OCI-LY3 (cell line): ENCODE measurements around the gene ROR2.
A peak's percentile ranks its signal among the peaks of the same experiment; 100 is the strongest.

ENCODE experiments used
- H2AFZ ChIP-seq: fragments of 200-600, 300-600 bp; shearing (Covaris generic); 2 replicates; pipeline ENCODE4 v1.6.0; 2014; ENCODE audit warnings: antibody characterized with exemption, low read depth, low read length
- H3K27ac ChIP-seq: fragments of 200-600, 300-600 bp; sonication (generic); 2 replicates; pipeline ENCODE4 v1.5.1; 2014; ENCODE audit warnings: mild to moderate bottlenecking, low read length, moderate library complexity, mixed read lengths
- H3K27me3 ChIP-seq: fragments of 200-600, 300-600 bp; sonication (generic); 2 replicates; pipeline ENCODE4 v1.6.1; 2014; ENCODE audit warnings: low read depth, low read length, mixed read lengths
- H3K36me3 ChIP-seq: fragments of 200-600, 300-600 bp; sonication (generic); replicated peaks from 2 replicates; pipeline ENCODE3; 2014; ENCODE audit warnings: low read depth, low read length, mixed read lengths
- H3K4me1 ChIP-seq: fragments of 300-600, 200-600 bp; sonication (generic); 2 replicates; pipeline ENCODE4 v1.6.1; 2014; ENCODE audit warnings: low read length, mixed read lengths
- H3K4me2 ChIP-seq: fragments of 200-600, 300-600 bp; sonication (generic); 2 replicates; pipeline ENCODE4 v1.6.1; 2014; ENCODE audit warnings: low read length, mixed read lengths
- H3K4me3 ChIP-seq: fragments of 300-600, 200-600 bp; sonication (generic); 2 replicates; pipeline ENCODE4 v1.5.1; 2014; ENCODE audit warnings: antibody characterized with exemption, mild to moderate bottlenecking, low read length, moderate library complexity
- H3K79me2 ChIP-seq: fragments of 300-600, 200-600 bp; shearing (Covaris generic); 2 replicates; pipeline ENCODE4 v1.6.1; 2014; ENCODE audit warnings: mild to moderate bottlenecking, low read length, mixed read lengths
- H3K9ac ChIP-seq: fragments of 300-600, 200-600 bp; shearing (Covaris generic); 2 replicates; pipeline ENCODE4 v1.6.0; 2014; ENCODE audit warnings: mild to moderate bottlenecking, low read length, moderate library complexity
- H3K9me3 ChIP-seq: fragments of 200-600, 300-600 bp; shearing (Covaris generic); 2 replicates; pipeline ENCODE4 v1.6.1; 2014; ENCODE audit warnings: low read length, mixed read lengths; ENCODE audit not compliant: insufficient read depth
- H4K20me1 ChIP-seq: fragments of 200-600, 300-600 bp; sonication (generic); 2 replicates; pipeline ENCODE4 v1.6.1; 2016; ENCODE audit warnings: low read length, mixed read lengths; ENCODE audit not compliant: insufficient read depth
- EZH2phosphoT487 ChIP-seq: fragments of 200-600 bp; shearing (Covaris generic); IDR thresholded peaks from 2 replicates; pipeline ENCODE4 v1.6.1; 2018; ENCODE audit warnings: antibody characterized with exemption, mixed run types, low read depth
- TF ChIP-seq, protein P1 (sequence below): fragments of 200-600, 300-600 bp; sonication (generic); IDR thresholded peaks from 2 replicates; pipeline ENCODE4 v1.5.1; 2014; ENCODE audit warnings: antibody characterized with exemption, low read length, low read depth

ROR2 gene

DNA sequence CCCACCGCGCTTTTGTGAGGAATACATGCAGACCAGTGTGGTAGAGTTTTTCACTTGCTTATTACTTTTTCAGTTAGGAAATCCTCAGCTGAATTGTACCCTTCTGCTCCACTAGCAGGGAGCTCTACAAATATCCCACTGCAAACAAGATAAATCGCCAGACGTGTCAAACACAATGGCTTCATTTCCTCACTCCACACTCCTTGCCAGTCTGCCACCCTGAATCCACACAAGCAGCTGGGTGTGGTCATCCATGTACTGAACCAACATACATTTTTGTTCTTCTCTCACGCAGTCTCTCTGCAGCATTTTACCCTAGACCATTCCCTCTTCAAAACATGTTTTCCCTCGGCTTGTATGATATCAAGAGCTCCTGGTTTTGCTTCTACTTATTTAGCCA lies 3.7 kb upstream of the ROR2 start:
- Histone ChIP-seq H3K27me3 (no peaks in the 10 kb centered on the region), H3K36me3 (no peaks in the 10 kb centered on the region), H3K27ac (no peak overlapping the region), H3K9me3 (no peaks in the 10 kb centered on the region), H3K79me2 (no peaks in the 10 kb centered on the region), H4K20me1 (no peaks in the 10 kb centered on the region), H3K4me1 (no peaks in the 10 kb centered on the region), H3K4me2 (no peak overlapping the region), H3K4me3 (no peak overlapping the region), H2AFZ (0 out of 2 replicates have a peak overlapping the region, but pooled peaks have one; percentile 70), H3K9ac (no peak overlapping the region)
- TF ChIP-seq EZH2phosphoT487, result no peak
- TF ChIP-seq, protein P1, sequence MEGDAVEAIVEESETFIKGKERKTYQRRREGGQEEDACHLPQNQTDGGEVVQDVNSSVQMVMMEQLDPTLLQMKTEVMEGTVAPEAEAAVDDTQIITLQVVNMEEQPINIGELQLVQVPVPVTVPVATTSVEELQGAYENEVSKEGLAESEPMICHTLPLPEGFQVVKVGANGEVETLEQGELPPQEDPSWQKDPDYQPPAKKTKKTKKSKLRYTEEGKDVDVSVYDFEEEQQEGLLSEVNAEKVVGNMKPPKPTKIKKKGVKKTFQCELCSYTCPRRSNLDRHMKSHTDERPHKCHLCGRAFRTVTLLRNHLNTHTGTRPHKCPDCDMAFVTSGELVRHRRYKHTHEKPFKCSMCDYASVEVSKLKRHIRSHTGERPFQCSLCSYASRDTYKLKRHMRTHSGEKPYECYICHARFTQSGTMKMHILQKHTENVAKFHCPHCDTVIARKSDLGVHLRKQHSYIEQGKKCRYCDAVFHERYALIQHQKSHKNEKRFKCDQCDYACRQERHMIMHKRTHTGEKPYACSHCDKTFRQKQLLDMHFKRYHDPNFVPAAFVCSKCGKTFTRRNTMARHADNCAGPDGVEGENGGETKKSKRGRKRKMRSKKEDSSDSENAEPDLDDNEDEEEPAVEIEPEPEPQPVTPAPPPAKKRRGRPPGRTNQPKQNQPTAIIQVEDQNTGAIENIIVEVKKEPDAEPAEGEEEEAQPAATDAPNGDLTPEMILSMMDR, result no peak

DNA sequence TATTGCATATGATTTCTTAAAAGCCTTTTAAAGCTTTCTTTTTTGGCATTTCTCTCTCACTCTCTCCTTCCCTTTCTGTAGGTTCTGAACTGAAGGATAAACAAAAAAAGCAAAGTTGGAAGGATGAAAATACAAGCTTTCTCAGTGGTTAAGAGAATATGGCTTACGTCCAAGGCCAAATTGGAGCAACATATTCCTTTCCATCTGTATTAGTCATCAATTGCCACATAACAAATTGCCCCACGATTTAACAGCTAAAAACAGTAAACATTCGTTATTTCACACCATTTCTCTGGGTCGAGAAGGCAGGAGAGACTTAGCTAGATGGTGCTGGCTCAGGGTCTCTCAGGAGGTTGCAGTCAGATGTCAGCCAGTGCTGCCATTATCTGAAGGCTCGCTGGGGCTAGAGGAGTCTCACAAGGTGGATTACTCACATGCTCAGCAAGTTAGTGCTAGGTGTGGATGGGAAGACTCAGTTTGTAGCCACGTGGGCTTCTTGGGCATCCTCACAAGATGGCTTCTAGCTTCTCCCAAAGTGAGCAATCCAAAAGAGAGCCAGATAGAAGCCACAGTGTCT lies 2.0 kb upstream of the ROR2 start:
- H2AFZ ChIP-seq, result no peak overlapping the region; the same call in 1 of the 2 replicates
- no peaks in the 10 kb centered on the region for H3K36me3 ChIP-seq
- H3K4me3 ChIP-seq, result no peak overlapping the region
- H3K9ac ChIP-seq, result no peak overlapping the region
- no peaks in the 10 kb centered on the region for H3K9me3 ChIP-seq
- H3K27ac ChIP-seq, result no peak overlapping the region
- TF ChIP-seq EZH2phosphoT487, result no peak
- TF ChIP-seq, protein P1, result no peak
- no peak overlapping the region for H3K4me2 ChIP-seq
- H3K4me1 ChIP-seq, result no peaks in the 10 kb centered on the region
- H3K79me2 ChIP-seq, result no peaks in the 10 kb centered on the region
- peaks cover 5% of the 10 kb centered on the region for H3K27me3 ChIP-seq
- H4K20me1 ChIP-seq, result no peaks in the 10 kb centered on the region

DNA sequence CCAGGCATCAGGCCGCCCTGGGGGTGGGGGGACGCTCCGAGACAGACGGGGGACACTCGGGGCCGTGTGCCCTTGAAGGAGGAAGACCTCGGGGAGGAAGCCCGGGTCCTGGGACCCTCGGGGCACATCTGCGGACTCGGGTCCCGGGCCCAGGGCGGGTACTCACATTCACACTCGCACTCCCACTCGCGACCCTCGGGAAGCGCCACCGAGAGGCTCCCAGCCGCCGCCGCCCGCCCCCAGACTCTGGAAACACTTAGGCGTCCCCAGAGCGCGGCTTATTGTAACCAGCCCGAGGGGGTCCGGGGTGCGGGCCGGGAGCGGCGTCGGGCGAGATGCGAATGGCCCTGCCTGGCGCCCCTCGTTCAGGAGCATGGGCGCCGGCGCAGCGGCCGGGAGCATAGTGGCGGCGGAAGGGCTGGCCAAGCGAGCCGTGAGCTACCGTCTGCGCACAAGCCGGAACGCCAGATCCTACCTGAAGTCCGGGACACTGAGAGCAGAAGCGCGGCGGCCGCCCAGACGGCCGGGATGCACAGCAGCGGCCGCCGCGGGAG lies 559 bp downstream of the ROR2 start:
- no peak overlapping the region for H3K4me2 ChIP-seq
- no peaks in the 10 kb centered on the region for H3K79me2 ChIP-seq
- no peak overlapping the region for H3K27ac ChIP-seq
- peaks cover 23% of the 10 kb centered on the region for H3K27me3 ChIP-seq
- no peak for TF ChIP-seq EZH2phosphoT487
- TF ChIP-seq, protein P1, result no peak
- H3K9me3 ChIP-seq, result no peaks in the 10 kb centered on the region
- no peaks in the 10 kb centered on the region for H3K36me3 ChIP-seq
- H3K9ac ChIP-seq, result no peak overlapping the region
- H2AFZ ChIP-seq, result no peak overlapping the region
- H3K4me3 ChIP-seq, result no peak overlapping the region
- no peaks in the 10 kb centered on the region for H4K20me1 ChIP-seq
- no peaks in the 10 kb centered on the region for H3K4me1 ChIP-seq

DNA sequence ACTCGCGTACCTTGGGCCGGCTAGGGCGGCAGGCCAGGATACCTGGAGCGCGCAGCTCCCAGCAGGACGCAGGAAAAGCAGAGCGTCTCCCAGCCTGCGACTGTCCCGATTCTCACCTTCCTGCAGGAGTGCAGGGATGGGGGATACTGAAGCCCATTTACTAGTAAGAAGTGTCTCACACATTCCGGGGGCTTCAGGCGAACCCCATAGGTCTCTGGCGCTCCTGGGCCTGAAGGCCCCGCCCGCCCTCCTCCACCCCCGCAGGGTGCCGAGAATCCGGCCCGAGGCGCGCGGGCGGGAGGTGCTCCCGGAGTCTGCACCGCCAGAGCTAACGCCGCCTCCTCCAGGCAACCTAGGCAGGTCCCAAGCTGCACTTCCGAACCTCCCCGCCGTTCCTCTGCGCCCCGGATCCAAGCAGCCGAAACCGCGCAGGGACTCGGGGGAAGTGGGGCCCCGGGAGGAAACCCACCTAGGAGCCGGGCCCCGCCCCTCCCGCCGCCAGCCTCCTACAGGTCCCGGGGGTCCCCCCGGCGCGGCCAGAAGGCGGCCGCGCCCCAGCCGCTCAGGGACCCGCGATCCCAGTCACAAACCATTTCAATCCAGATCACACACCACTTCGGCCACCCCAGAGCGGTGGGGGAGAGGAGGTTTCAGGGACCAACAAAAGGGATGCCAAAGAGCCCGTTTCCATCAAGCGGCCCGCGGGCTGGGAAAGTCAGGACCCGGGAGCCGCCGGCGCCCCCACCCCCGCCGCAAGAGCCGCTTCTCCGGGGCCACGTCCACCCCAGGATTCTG lies 1.2 kb downstream of the ROR2 start:
- H3K36me3 ChIP-seq, result no peaks in the 10 kb centered on the region
- H3K9me3 ChIP-seq, result no peaks in the 10 kb centered on the region
- H4K20me1 ChIP-seq, result no peaks in the 10 kb centered on the region
- peaks cover 23% of the 10 kb centered on the region for H3K27me3 ChIP-seq
- no peak overlapping the region for H2AFZ ChIP-seq
- H3K79me2 ChIP-seq, result no peaks in the 10 kb centered on the region
- H3K4me2 ChIP-seq, result no peak overlapping the region
- no peaks in the 10 kb centered on the region for H3K4me1 ChIP-seq
- no peak overlapping the region for H3K27ac ChIP-seq
- H3K4me3 ChIP-seq, result no peak overlapping the region
- no peak overlapping the region for H3K9ac ChIP-seq
- no peak for TF ChIP-seq EZH2phosphoT487
- TF ChIP-seq, protein P1, result no peak
